ENCODE data around the gene NHERF1. TPM values are rescaled to one million over a fixed set of nuclear protein-coding genes. Genes with fewer than 3 reads are reported as not detected.
A peak's percentile ranks its signal among the peaks of the same experiment; 100 is the strongest.

NHERF1 gene
- total and polyA plus RNA-seq, 2 of the 13 experiments (the other 11 are each of a cell fraction or from before 2014, with no cell fraction given) = 169 to 269 TPM

- peak; percentile 93; the same call in 1 of the 2 replicates for TF ChIP-seq PRMT3 (CRISPR knock-in tag; IDR thresholded peaks at IDR 0.05; ENCODE audit: borderline replicate concordance, low read depth)
- no peak for TF ChIP-seq SYNCRIP (IDR thresholded peaks at IDR 0.05; ENCODE audit: insufficient read depth, low read depth, low read length)
- 0 out of 2 replicates have a peak, but pooled peaks have one; percentile 38 for TF ChIP-seq ZBTB3 (CRISPR knock-in tag; IDR thresholded peaks at IDR 0.05; ENCODE audit: borderline replicate concordance, low read depth)
- peak; percentile 31 for TF ChIP-seq ZNF329 (CRISPR knock-in tag; IDR thresholded peaks at IDR 0.05; ENCODE audit: low read depth)
- TF ChIP-seq POLR2G (IDR thresholded peaks at IDR 0.05; ENCODE audit: low read depth, low read length) = peak; percentile 100
- TF ChIP-seq KAT7 (CRISPR knock-in tag; IDR thresholded peaks at IDR 0.05; ENCODE audit: borderline replicate concordance) = peak; percentile 73; the same call in 1 of the 2 replicates
- no peak for TF ChIP-seq ZBED4 (CRISPR knock-in tag; IDR thresholded peaks at IDR 0.05; ENCODE audit: borderline replicate concordance)
- TF ChIP-seq GABPB1 (CRISPR knock-in tag; IDR thresholded peaks at IDR 0.05) = peak; percentile 83
- TF ChIP-seq ZFP62 (CRISPR knock-in tag; IDR thresholded peaks at IDR 0.05) = no peak
- TF ChIP-seq NFIB (CRISPR knock-in tag; IDR thresholded peaks at IDR 0.05; ENCODE audit: borderline replicate concordance) = no peak
- TF ChIP-seq ASH2L (IDR thresholded peaks at IDR 0.05; ENCODE audit: insufficient read length, low read depth, low read length) = peak; percentile 58
- no peak for TF ChIP-seq ZNF615 (CRISPR knock-in tag; IDR thresholded peaks at IDR 0.05; ENCODE audit: borderline replicate concordance)
- TF ChIP-seq MYNN (CRISPR knock-in tag; IDR thresholded peaks at IDR 0.05; ENCODE audit: low read depth) = no peak; the same call in 1 of the 2 replicates
- no peak for TF ChIP-seq ZBTB21 (CRISPR knock-in tag; IDR thresholded peaks at IDR 0.05)
- TF ChIP-seq MYPOP (CRISPR knock-in tag; IDR thresholded peaks at IDR 0.05) = peak; percentile 83; the same call in 1 of the 2 replicates
- no peak for TF ChIP-seq FUBP1 (CRISPR knock-in tag; IDR thresholded peaks at IDR 0.05; ENCODE audit: borderline replicate concordance)
- TF ChIP-seq LRRFIP1 (CRISPR knock-in tag; conservative IDR thresholded peaks at IDR 0.05) = 0 out of 2 replicates have a peak, but pooled peaks have one; percentile 78
Measured at GRCh38 chr17:74748529-74749278, at the start of gene NHERF1 (continued).
